Upper lobe of left lung (tissue), 4 donors: ENCODE data around the gene TARDBP.

Source experiments
- EP300 ChIP-seq, 4 donors: sonication (generic); formaldehyde crosslinking; IDR thresholded peaks; one replicate each; pipeline ENCODE4 v1.5.1; 2017; ENCODE audit warnings: antibody characterized with exemption in 4 of 4, control low read depth in 2 of 4
- TF ChIP-seq, protein P1 (sequence below), 6 experiments: fragments of 450-650 bp in 4 of 6; fragments of 200-600 bp in 2 of 6; sonication (generic) in 2 of 6; IDR thresholded peaks; one replicate each; pipeline ENCODE4 v1.5.1; 2016 to 2019; ENCODE audit warnings: antibody characterized with exemption in 6 of 6

DNA sequence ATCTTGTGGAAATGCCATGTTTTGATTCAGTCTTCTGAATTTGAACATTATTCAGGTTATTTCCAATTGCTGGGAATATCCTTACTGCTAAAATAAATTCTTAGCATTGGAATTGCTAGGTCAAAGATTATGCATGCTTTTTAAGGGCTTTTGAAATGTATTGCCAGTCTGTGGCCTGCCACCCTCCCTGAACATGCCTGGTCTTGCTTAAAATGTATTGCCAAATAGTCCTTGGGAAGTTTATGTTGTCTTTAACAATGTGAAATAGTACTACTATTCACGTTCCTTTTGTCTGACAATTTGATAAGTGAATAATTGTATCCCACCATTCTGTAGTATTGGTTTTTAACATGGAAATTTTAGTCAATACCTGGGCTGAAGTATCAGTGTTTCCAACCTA lies 13.6 kb downstream of the TARDBP start:
- TF ChIP-seq, protein P1, sequence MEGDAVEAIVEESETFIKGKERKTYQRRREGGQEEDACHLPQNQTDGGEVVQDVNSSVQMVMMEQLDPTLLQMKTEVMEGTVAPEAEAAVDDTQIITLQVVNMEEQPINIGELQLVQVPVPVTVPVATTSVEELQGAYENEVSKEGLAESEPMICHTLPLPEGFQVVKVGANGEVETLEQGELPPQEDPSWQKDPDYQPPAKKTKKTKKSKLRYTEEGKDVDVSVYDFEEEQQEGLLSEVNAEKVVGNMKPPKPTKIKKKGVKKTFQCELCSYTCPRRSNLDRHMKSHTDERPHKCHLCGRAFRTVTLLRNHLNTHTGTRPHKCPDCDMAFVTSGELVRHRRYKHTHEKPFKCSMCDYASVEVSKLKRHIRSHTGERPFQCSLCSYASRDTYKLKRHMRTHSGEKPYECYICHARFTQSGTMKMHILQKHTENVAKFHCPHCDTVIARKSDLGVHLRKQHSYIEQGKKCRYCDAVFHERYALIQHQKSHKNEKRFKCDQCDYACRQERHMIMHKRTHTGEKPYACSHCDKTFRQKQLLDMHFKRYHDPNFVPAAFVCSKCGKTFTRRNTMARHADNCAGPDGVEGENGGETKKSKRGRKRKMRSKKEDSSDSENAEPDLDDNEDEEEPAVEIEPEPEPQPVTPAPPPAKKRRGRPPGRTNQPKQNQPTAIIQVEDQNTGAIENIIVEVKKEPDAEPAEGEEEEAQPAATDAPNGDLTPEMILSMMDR (IDR thresholded peaks at IDR 0.05): no peak
- no peak for TF ChIP-seq EP300 (IDR thresholded peaks at IDR 0.05)
